Measurements from ENCODE around the gene SRC.

Gene SRC
- total RNA-seq: 50.5 to 736 (median 136) reads per million in 18 experiments

DNA sequence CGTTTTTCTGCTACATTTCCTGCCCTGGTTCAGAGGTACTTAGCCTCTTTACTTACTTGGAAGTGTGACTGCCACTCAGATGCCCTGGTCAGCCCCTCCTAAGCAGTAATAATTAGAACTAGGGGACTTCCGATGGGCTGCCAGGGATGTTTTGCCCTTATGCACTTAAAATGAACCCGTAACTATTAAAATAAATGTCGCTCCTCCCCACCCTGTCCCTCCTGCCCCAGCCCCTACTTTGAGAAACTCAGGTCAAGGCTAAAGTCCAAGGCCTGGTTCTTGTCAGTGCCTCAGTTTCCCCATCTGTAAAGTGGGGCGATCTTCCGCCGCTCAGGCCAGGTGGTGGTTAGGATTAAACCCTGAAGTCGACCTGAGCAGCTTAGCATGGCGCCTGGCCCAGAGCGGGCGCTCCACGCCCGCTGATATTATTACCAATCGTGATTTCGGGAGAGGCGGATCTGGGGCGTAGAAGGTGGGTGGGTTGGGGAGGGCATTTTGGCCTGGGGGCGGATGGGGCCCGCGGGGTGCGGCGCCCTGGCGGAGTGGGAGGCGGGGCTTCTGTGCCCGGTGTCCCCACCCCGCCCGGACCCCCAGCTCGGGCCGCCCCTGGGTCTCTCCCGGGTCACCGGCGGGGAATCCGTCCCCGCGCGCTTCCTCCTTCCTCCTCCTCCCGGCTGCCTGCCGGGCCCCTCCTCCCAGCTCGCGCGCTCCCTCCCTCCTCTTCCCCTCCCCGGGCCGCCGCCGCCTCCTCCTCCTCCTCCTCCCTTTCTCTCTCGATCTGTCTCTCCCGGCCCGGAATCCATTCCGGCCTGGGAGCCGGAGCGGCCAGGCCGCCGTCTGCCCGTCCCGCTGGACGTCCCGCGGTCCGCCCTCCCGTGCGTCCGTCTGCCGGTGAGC lies at the start of gene SRC:
SRC (plus strand) TSS at position 802 of the 897 bp plus-strand sequence. CDS start 38,014 bp downstream, outside the sequence.
- peak; percentile 49 to 59 for DNase-seq

DNA sequence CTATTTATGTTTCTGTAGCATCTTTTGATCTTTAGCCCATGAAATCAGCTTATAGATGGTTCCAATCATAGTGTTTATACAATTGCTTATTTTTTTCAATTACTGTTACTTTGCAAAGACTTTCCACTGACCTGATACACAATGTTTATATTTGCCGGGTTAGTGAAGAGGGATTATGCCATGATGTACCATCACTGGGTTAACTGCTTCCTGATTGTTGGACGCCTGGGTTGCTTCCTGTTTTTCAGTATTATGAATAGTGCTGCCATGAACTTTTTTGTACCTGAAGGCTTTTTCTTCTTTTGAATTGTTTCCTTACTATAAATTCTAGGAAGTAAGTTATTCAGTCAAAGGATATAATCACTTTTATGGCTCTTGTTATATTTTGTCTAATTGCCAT lies 49.6 kb upstream of the SRC start:
- DNase-seq: peak in 1 of 2 donors; percentile 39

DNA sequence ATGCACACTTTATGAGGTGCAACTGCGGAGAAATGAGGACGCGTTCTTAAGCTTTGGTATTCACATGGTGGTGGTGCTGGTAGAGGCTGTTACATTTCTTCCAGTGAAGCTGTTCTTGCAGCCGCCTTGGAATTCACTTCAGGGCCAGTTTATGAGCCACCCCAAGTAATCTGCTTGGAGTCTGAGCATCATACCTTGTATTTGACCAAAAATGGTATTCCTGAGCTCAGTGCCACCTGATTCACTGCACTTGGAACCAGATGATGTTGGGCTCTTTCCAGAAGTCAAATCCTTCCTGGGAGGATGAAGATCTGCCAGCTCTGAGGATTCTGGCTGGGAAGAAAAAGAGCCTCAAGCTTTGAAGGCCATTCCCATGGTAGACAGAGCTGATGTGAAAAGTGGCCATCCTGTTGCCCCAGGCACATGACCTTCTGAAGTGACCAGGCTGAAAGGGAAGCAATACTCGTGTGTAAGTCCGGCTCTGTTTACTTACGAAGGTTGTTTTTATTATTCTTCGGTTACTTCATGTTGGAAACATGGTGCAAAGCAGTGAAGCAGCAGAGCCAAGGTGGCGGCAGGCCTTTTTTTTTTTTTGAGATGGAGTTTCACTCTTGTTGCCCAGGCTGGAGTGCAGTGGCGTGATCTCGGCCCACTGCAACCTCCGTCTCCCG lies 48.7 kb upstream of the SRC start:
- DNase-seq: no peak

GRCh38 chr20:37298190-37298939 lies 47.6 kb upstream of the SRC start:
- DNase-seq: no peak

DNA sequence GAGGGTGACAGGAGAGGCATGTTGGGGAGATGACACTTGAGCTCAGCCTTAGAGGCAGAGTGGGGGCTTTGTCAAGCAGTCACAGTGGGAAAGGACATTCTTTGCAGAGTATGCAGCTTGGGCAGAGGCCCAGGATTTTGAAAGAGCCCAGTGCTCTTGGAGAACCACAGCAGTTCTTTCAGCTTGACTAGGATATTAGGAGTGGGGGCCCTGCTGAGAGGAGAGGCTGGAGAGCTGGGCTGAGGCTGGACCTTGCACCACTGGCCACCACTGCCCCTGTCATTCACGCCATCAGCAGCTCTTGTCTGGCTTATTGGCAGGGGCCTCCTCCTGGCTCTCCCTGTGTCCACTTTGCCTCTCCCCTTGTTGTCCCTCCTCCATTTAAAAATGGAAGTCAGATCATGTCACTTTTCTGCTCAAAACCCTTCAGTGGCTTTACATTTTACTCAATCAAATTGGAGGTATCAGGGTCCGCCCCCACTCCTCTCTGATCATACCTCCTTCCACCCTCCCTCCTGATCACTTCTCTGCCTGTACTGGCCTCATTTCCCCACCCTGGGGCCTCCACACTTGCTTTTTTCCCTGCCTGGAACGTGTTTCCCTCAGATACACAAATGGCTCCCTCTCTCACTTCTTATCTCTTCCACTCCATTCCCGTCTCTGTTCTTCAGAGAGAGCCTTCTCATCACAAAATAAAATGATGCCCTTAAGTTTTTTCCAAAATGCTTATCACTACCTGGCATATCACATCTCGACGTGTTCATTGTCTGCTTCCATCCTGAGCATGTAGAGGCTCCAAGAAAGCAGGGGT lies 46.0 kb upstream of the SRC start:
- DNase-seq: no peak

DNA sequence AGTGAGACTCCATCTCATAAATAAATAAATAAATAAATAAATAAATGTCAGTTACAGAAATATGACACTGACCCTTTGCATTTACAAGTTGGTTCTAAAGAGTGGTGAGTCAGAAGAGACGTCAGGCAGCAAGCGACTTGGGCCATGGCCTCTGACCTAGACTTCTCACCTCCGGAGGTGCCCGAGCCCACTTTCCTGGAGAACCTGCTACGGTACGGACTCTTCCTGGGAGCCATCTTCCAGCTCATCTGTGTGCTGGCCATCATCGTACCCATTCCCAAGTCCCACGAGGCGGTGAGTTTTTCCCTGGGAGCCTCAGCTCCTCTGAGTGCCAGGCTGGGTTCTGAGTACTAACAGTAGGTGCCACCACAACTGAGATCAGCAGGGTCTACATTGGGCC lies 44.8 kb upstream of the SRC start:
- DNase-seq: no peak

- no peak for DNase-seq
Observed at GRCh38 chr20:37301558-37301957, 44.4 kb upstream of the SRC start.

- DNase-seq: no peak
Observed at GRCh38 chr20:37302981-37303380, 43.0 kb upstream of the SRC start.

GRCh38 chr20:37303637-37304036 lies 42.3 kb upstream of the SRC start:
- no peak for DNase-seq

GRCh38 chr20:37305079-37305478 lies 40.9 kb upstream of the SRC start:
- DNase-seq: no peak

DNA sequence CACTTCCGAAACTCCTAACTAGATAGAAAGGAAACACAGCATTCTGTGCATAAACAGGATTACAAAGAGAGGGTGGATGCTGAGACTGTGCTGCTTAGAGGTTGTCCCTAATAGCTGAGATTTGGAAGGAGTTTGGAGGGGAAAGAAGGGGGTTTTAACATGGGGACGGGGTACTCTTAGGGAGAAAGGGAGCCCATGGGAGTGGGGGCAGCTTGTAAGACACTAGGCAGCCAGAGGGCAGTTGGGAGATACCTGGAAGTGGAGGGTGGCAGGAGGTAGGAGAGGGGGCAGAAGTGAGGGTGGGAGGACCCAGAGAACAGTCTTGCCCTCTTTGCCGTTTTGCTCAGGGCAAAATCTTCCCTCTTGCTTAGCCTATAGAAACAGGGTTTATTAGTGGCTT lies 40.1 kb upstream of the SRC start:
- DNase-seq: no peak

- no peak for DNase-seq
Observed at GRCh38 chr20:37308086-37309050, 37.6 kb upstream of the SRC start.

GRCh38 chr20:37309290-37309689 lies 36.6 kb upstream of the SRC start:
- no peak for DNase-seq

DNA sequence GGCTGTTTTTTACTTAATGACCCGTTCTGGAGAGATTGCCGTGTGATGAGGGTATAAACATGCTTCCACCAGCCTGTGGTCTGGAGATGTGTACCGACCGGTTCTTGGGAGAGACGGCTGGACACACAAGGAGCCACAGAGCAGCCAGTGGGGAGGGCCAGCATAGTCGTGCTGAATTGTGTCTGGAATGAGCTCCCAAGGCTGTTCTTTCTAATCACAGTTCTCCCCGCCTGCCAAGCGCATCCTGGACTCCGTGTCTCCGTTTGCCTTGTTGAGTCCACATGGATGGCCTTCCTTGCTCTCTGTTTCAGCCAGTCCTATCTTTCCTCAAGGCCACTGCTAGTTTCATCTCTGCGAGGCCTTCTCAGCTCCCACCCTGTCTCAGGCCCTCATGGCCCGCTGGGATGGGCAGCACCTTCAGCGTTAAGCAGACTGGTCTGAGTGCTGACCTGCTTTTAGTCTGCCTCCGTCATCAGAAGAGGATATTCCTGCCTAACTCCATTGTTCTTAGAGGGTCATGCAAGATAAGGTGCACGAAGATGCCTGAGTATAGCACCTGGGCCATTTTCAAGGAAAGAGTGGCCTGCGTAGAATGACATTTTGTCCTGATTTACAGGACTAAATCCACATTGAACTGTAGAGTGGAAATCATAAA lies 35.9 kb upstream of the SRC start:
- DNase-seq: no peak

DNA sequence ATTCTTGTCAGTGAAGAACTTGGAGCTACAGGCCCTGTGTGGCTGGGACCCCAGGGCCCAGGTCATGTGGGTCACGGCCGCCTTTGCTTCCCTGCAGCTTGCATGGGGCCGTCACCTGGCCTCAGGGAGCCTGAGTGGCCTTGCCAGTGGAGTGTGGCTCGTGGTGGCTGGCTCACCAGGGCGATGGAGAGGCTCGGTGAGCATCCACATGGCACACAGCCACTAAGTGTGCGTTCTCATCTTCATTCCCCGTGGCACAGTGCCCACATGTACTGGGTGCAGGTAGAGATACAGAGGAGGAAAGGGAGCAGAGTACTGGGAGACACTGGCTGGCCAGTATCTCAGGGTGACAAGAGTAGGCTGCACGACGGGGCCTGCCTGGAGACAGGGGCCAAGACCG lies 35.0 kb upstream of the SRC start:
- DNase-seq: no peak

DNA sequence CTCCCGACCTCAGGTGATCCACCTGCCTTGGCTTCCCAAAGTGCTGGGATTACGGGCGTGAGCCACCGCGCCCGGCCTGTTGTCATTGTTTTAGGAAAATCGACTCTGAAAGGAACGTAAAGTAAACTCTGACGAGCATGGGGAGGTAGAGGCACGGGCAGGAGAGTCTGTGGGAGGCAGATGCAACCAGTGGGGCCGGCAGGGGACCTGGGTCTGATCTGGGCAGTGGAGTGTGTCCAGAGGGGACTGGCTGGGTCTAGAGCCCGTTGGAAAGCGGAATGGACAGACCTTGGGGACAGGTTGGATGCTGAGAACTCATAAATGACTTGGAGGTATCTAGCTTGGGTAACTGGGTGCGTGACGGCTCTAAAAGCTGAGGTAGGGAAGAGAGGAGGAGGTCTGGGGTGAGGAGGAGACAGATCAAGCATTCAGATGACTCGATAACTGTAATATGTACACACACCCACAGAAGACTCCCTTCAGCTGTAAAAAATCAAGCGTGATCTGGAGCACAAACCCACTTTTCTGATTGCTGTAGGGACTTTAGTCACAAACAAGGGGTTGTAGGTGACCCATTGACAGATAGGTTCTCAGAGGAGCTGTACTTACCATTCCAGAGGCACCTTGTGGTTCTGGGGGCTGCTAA lies 34.1 kb upstream of the SRC start:
- no peak for DNase-seq

- DNase-seq: no peak
Observed at GRCh38 chr20:37313546-37314091, 32.3 kb upstream of the SRC start.

DNA sequence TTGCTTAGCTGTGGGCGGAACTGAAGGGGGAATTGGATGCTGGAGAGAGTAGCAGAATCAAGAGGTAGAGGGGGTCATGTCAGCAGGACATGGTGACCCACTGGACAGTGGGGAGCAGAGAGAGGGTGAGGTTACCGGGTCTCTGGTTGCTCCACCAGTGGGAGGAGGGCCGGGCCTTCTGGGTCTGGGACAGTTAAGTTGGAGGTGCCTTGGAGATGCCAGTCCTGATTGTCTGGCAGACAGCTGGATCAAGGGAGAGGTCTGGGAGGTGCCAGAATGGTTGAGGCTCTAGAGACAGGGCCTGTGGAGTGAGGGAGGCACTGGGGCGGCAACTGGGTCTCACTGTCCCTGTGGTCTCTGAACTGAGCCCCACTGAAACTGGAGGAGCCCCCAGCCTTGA lies 31.8 kb upstream of the SRC start:
- DNase-seq: no peak

DNA sequence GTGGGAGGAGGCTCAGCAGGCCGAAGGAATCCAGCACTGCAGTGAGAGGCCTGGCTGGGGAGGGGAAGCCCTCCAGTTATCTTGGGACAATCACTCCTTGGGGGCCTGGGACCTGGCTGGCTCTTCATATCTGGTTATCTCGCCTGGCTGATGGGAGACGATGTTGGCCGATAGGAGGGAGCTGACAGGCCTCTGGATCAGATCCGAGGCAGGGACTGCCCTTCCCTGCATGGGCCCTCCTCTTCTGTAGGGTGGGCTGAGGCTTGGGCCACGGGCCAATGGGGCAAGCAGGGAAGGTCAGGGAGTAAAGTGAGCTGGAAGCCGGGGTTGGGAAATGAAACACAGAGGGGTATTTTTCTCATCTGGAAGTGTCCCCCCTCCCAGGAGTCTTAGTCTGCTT lies 31.3 kb upstream of the SRC start:
- no peak for DNase-seq

- DNase-seq: no peak
Observed at GRCh38 chr20:37315021-37315451, 30.9 kb upstream of the SRC start.

All from inflammatory macrophage (primary cell).